IMR-90 (cell line): ENCODE results near the gene CD68. TPM values are rescaled to one million over a fixed set of nuclear protein-coding genes. Genes with fewer than 3 reads are reported as not detected.

ENCODE experiments used
- ATAC-seq: fragments of 200-7000 bp; cut with Tn5 transposase; 2 replicates; pipeline ENCODE4 v1.9.1; 2020; ENCODE audit warnings: low read depth, mild to moderate bottlenecking, moderate library complexity
- BruUV-seq: library from RNA; stranded (reverse); fragments of 400-500 nt; replicated peaks from 2 replicates; lab custom pipeline; 2021; lab: Mats Ljungman, UMichigan
- CTCF ChIA-PET: fragments of 300-600 bp; formaldehyde crosslinking; extraction: SDS; loops from one replicate; lab custom pipeline; 2021; ENCODE audit warnings: antibody characterized with exemption; lab: Yijun Ruan, JAX
- POLR2A ChIA-PET: fragments of 300-600 bp; sonication (Branson Sonifier 250); formaldehyde crosslinking; loops from one replicate; lab custom pipeline; 2022; ENCODE audit warnings: antibody characterized with exemption; ENCODE audit not compliant: unreplicated experiment; lab: Charles Lee
- DNase-seq: peaks from one replicate; pipeline ENCODE4 v3.0.0; 2013
- H2AFZ ChIP-seq: replicated peaks from 2 replicates; pipeline ENCODE3; 2013; ENCODE audit warnings: low read length, mild to moderate bottlenecking; ENCODE audit not compliant: poor library complexity
- H2AK5ac ChIP-seq: 2 replicates; pipeline ENCODE4 v1.6.1; 2013; ENCODE audit warnings: low read depth, low read length, inconsistent platforms
- H2AK9ac ChIP-seq: replicated peaks from 2 replicates; pipeline ENCODE3; 2013; ENCODE audit warnings: mild to moderate bottlenecking, low read depth, low read length, moderate library complexity; ENCODE audit not compliant: poor library complexity
- H2BK120ac ChIP-seq: 2 replicates; pipeline ENCODE4 v1.6.1; 2013; ENCODE audit warnings: low read depth, low read length, inconsistent platforms
- H2BK15ac ChIP-seq: 3 replicates; pipeline ENCODE4 v1.6.1; 2013; ENCODE audit warnings: low read depth, low read length, inconsistent platforms
- H2BK20ac ChIP-seq: 2 replicates; pipeline ENCODE4 v1.6.1; 2013; ENCODE audit warnings: low read depth, mild to moderate bottlenecking, inconsistent platforms, low read length, moderate library complexity
- H2BK5ac ChIP-seq: 2 replicates; pipeline ENCODE4 v1.6.1; 2013; ENCODE audit warnings: mild to moderate bottlenecking, low read depth, low read length, inconsistent platforms; ENCODE audit not compliant: poor library complexity, severe bottlenecking
- H3K14ac ChIP-seq: replicated peaks from 2 replicates; pipeline ENCODE4 v1.6.1; 2013; ENCODE audit warnings: low read depth, low read length, inconsistent platforms
- H3K18ac ChIP-seq: 2 replicates; pipeline ENCODE4 v1.6.1; 2013; ENCODE audit warnings: low read depth, low read length, control low read depth
- H3K23ac ChIP-seq: 2 replicates; pipeline ENCODE4 v1.6.1; 2013; ENCODE audit warnings: low read depth, low read length, inconsistent platforms
- H3K27ac ChIP-seq: 2 replicates; pipeline ENCODE4 v1.5.1; 2013; ENCODE audit warnings: mild to moderate bottlenecking, control low read depth, low read length; ENCODE audit not compliant: insufficient read depth
- H3K27me3 ChIP-seq: 2 replicates; pipeline ENCODE4 v1.6.1; 2013; ENCODE audit warnings: low read length; ENCODE audit not compliant: control insufficient read depth, insufficient read depth
- H3K36me3 ChIP-seq: 2 replicates; pipeline ENCODE4 v1.6.1; 2013; ENCODE audit warnings: low read length, mixed read lengths; ENCODE audit not compliant: control insufficient read depth, insufficient read depth
- H3K4ac ChIP-seq: 2 replicates; pipeline ENCODE4 v1.6.1; 2013; ENCODE audit warnings: low read depth, low read length, inconsistent platforms
- H3K4me1 ChIP-seq: 2 replicates; pipeline ENCODE4 v1.6.1; 2013; ENCODE audit warnings: low read length, mixed read lengths; ENCODE audit not compliant: control insufficient read depth, insufficient read depth
- H3K4me2 ChIP-seq: 2 replicates; pipeline ENCODE4 v1.6.1; 2013; ENCODE audit warnings: low read depth, mild to moderate bottlenecking, control low read depth, low read length, moderate library complexity
- H3K4me3 ChIP-seq: 2 replicates; pipeline ENCODE4 v1.5.1; 2013; ENCODE audit warnings: low read depth, mild to moderate bottlenecking, control low read depth, low read length, moderate library complexity; ENCODE audit not compliant: insufficient read depth
- H3K56ac ChIP-seq: 2 replicates; pipeline ENCODE4 v1.6.1; 2013; ENCODE audit warnings: low read length, inconsistent platforms; ENCODE audit not compliant: insufficient read depth; ENCODE audit errors: extremely low read depth
- H3K79me1 ChIP-seq, 2 experiments: 2 replicates each; pipeline ENCODE4 v1.6.1; 2013; ENCODE audit warnings: low read length in 2 of 2, inconsistent platforms in 1 of 2, low read depth in 1 of 2
- H3K9ac ChIP-seq: 2 replicates; pipeline ENCODE4 v1.6.1; 2013; ENCODE audit warnings: low read depth, low read length, control low read depth
- H3K9me1 ChIP-seq: 2 replicates; pipeline ENCODE4 v1.6.1; 2013; ENCODE audit warnings: low read length, inconsistent platforms; ENCODE audit not compliant: insufficient read depth
- H3K9me3 ChIP-seq: 2 replicates; pipeline ENCODE4 v1.6.1; 2013; ENCODE audit warnings: low read length; ENCODE audit not compliant: control insufficient read depth, insufficient read depth
- H4K20me1 ChIP-seq: 2 replicates; pipeline ENCODE4 v1.6.1; 2013; ENCODE audit warnings: low read length, inconsistent platforms; ENCODE audit not compliant: insufficient read depth
- H4K5ac ChIP-seq: 2 replicates; pipeline ENCODE4 v1.6.1; 2013; ENCODE audit warnings: mild to moderate bottlenecking, low read depth, low read length, control low read depth
- H4K8ac ChIP-seq, 2 experiments: 2 replicates each; pipeline ENCODE4 v1.6.1; 2013; ENCODE audit warnings: low read depth in 2 of 2, low read length in 2 of 2, control low read depth in 1 of 2, inconsistent platforms in 1 of 2
- H4K91ac ChIP-seq: 2 replicates; pipeline ENCODE4 v1.6.1; 2013; ENCODE audit warnings: low read depth, low read length, inconsistent platforms; ENCODE audit not compliant: insufficient read depth
- MXI1 ChIP-seq: IDR thresholded peaks from 2 replicates; pipeline ENCODE4 v1.6.1; 2012; ENCODE audit warnings: low read depth, mild to moderate bottlenecking, low read length, moderate library complexity, borderline replicate concordance
- NFE2L2 ChIP-seq: fragments of 150-350 bp; IDR thresholded peaks from 2 replicates; pipeline ENCODE4 v1.6.1; 2016; ENCODE audit warnings: low read depth, mild to moderate bottlenecking, low read length
- POLR2A ChIP-seq: IDR thresholded peaks from 2 replicates; pipeline ENCODE4 v1.6.1; 2012; ENCODE audit warnings: mild to moderate bottlenecking, low read depth, low read length
- RAD21 ChIP-seq: IDR thresholded peaks from 2 replicates; pipeline ENCODE4 v1.6.1; 2012; ENCODE audit warnings: low read length, improper control_type of control experiment
- RFX5 ChIP-seq: IDR thresholded peaks from 2 replicates; pipeline ENCODE4 v1.8.0; 2012; ENCODE audit warnings: low read depth, mild to moderate bottlenecking, low read length, moderate library complexity
- USF2 ChIP-seq: fragments of 150-350 bp; IDR thresholded peaks from 2 replicates; pipeline ENCODE4 v1.6.1; 2017; ENCODE audit warnings: mild to moderate bottlenecking, antibody characterized with exemption, low read length, low read depth
- WGBS, 2 experiments: methylation state at CpG; one replicate each; pipeline versions ENCODE4 v1.1.5 to v1.1.7; 2013; ENCODE audit warnings: missing lambda C conversion rate in 2 of 2; ENCODE audit not compliant: insufficient read length in 1 of 2; ENCODE audit errors: extremely low coverage in 2 of 2; 5-methylcytosine and 5-hydroxymethylcytosine counted together
- dilution Hi-C: fragments of 300-500 bp; cut with HindIII; formaldehyde crosslinking; loops from one replicate; pipeline ENCODE4 v1.14.3; 2018; ENCODE audit warnings: low sequenced_read_pairs; ENCODE audit not compliant: unreplicated experiment
- in situ Hi-C: fragments of 300-500 bp; cut with MboI; formaldehyde crosslinking; loops from 3 replicates; pipeline ENCODE4 v1.14.3; 2019; ENCODE audit warnings: low sequenced_read_pairs, inconsistent platforms, mixed read lengths
- intact Hi-C: fragments of 100-400 bp; cut with micrococcal nuclease; formaldehyde crosslinking; loops from 2 replicates; pipeline ENCODE4 v1.10.0; 2022
- polyA plus RNA-seq, 3 experiments: library from polyadenylated mRNA; depleted of rRNA; stranded (reverse); fragments of >200 nt; gene quantifications; 2 replicates each; pipeline ENCODE4 v1.2.3, GENCODE V29; 2012; ENCODE audit warnings: low replicate concordance in 1 of 3
- total RNA-seq: library from RNA; depleted of rRNA; stranded (reverse); fragments of >200 nt; gene quantifications from 2 replicates; pipeline ENCODE4 v1.2.3, GENCODE V29; 2012

CD68 gene
- total and polyA plus RNA-seq, 2 of the 4 experiments (the other 2 are of a cell fraction), result 16.0 to 43.1 TPM

GRCh38 chr17:7592422-7593021 is 13.1 kb downstream of the CD68 start:
- H2BK15ac ChIP-seq, result no peak overlapping the region
- H2AK5ac ChIP-seq, result no peak overlapping the region
- no peaks in the 10 kb centered on the region for H3K27me3 ChIP-seq
- no peak overlapping the region for H3K23ac ChIP-seq
- H2BK120ac ChIP-seq, result no peak overlapping the region
- DNase-seq (no peak), ATAC-seq (no peak)
- H2BK5ac ChIP-seq, result no peak overlapping the region
- no peak overlapping the region for H3K4ac ChIP-seq
- dilution Hi-C loops (no loop called here), in situ Hi-C loops (no loop called here), intact Hi-C loops (no loop called here)
- H4K91ac ChIP-seq, result no peak overlapping the region
- CTCF ChIA-PET, result no interaction called here
- H3K36me3 ChIP-seq, result peaks cover 61% of the 10 kb centered on the region
- no peaks in the 10 kb centered on the region for H3K9me1 ChIP-seq
- no peak overlapping the region for H3K27ac ChIP-seq
- no peak overlapping the region for H2BK20ac ChIP-seq
- no peak overlapping the region for H3K9ac ChIP-seq
- TF ChIP-seq POLR2A, result no peak
- no peak for TF ChIP-seq NFE2L2
- TF ChIP-seq MXI1, result no peak
- no peak for TF ChIP-seq RFX5
- TF ChIP-seq RAD21, result no peak
- TF ChIP-seq USF2, result no peak
- no peak overlapping the region for H3K14ac ChIP-seq
- no peak overlapping the region for H3K56ac ChIP-seq
- H3K79me1 ChIP-seq, result peaks cover 13 to 41% of the 10 kb centered on the region in 2 experiments
- no CpG with 5 or more reads among the region's 23 CpGs for WGBS, 2 experiments
- POLR2A ChIA-PET, result no interaction called here
- peaks cover 22% of the 10 kb centered on the region for H3K4me1 ChIP-seq
- H3K4me2 ChIP-seq, result no peak overlapping the region
- no peak overlapping the region for H4K8ac ChIP-seq
- BruUV-seq, result no TSS peak
- H2AK9ac ChIP-seq, result no peak overlapping the region
- H3K9me3 ChIP-seq, result no peaks in the 10 kb centered on the region
- H4K5ac ChIP-seq, result no peak overlapping the region
- H4K20me1 ChIP-seq, result peaks cover 9% of the 10 kb centered on the region
- H3K4me3 ChIP-seq, result no peak overlapping the region
- no peak overlapping the region for H3K18ac ChIP-seq
- no peak overlapping the region for H2AFZ ChIP-seq
